ENCODE measurements around the gene ZNF385A.

DNA sequence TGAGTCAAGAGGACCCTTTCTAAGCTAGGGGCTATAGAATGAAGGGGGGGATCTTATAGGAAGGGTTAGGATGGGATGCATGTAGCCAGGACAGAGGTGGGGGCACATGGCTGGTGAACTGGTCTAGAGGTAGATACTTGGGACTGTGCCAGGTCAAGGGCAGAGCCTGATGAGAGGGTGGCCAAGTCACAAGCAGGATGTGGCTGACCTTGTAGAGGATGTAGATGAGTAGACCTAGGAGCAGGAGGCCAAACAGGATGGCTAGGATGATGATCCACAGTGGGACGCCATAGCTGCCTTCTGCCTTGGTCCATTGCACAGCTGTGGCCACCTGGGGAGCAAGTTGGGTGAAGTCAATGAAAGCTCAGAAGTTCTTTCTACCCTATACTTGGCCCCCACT, 12.6 kb upstream of the ZNF385A start:
- TF ChIP-seq POLR2AphosphoS5 (IDR thresholded peaks at IDR 0.05) (no peak), POLR2A (IDR thresholded peaks at IDR 0.05) (no peak)
- TF ChIP-seq, protein P1, sequence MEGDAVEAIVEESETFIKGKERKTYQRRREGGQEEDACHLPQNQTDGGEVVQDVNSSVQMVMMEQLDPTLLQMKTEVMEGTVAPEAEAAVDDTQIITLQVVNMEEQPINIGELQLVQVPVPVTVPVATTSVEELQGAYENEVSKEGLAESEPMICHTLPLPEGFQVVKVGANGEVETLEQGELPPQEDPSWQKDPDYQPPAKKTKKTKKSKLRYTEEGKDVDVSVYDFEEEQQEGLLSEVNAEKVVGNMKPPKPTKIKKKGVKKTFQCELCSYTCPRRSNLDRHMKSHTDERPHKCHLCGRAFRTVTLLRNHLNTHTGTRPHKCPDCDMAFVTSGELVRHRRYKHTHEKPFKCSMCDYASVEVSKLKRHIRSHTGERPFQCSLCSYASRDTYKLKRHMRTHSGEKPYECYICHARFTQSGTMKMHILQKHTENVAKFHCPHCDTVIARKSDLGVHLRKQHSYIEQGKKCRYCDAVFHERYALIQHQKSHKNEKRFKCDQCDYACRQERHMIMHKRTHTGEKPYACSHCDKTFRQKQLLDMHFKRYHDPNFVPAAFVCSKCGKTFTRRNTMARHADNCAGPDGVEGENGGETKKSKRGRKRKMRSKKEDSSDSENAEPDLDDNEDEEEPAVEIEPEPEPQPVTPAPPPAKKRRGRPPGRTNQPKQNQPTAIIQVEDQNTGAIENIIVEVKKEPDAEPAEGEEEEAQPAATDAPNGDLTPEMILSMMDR (IDR thresholded peaks at IDR 0.05): no peak
